AG20443 (cell line): ENCODE measurements around the gene CMTM7.

Experiments used
- DNase-seq: peaks from one replicate; pipeline ENCODE4 v3.0.0; 2012; ENCODE audit warnings: low spot score, mixed read lengths

Gene CMTM7

GRCh38 chr3:32492684-32493436, 101.2 kb downstream of the CMTM7 start:
- no peak for DNase-seq

- no peak for DNase-seq
Observed at GRCh38 chr3:32493437-32494414, 102.1 kb downstream of the CMTM7 start.

GRCh38 chr3:32495085-32495484, 103.4 kb downstream of the CMTM7 start:
- DNase-seq, result no peak

- DNase-seq, result no peak
Observed at GRCh38 chr3:32495609-32496008, 104.0 kb downstream of the CMTM7 start.

GRCh38 chr3:32498252-32498651, 106.6 kb downstream of the CMTM7 start:
- DNase-seq, result no peak

- no peak for DNase-seq
Observed at GRCh38 chr3:32498992-32499391, 107.3 kb downstream of the CMTM7 start.

- DNase-seq, result no peak
Observed at GRCh38 chr3:32499585-32499984, 107.9 kb downstream of the CMTM7 start.

GRCh38 chr3:32500231-32500630, 108.6 kb downstream of the CMTM7 start:
- DNase-seq, result no peak

GRCh38 chr3:32500880-32501782, 109.5 kb downstream of the CMTM7 start:
- no peak for DNase-seq

GRCh38 chr3:32501783-32502117, 110.1 kb downstream of the CMTM7 start:
- no peak for DNase-seq

GRCh38 chr3:32502118-32502945, 110.7 kb downstream of the CMTM7 start, which contains the start of gene CMTM6:
Gene CMTM6, minus strand, starts transcription at chr3:32502852. Its CDS starts 107 bp downstream, at chr3:32502745.
- DNase-seq, result peak; percentile 98

GRCh38 chr3:32502946-32503286, 111.3 kb downstream of the CMTM7 start:
- DNase-seq, result no peak
